PFSK-1 (cell line): ENCODE measurements around the gene FBXO5.

Experiments
- FOXP2 ChIP-seq: optimal IDR thresholded peaks from 2 replicates; pipeline ENCODE3; 2011; ENCODE audit warnings: borderline replicate concordance, control low read depth, inconsistent platforms; ENCODE audit not compliant: insufficient read depth; ENCODE audit errors: extremely low read length, extremely low read depth
- POLR2AphosphoS5 ChIP-seq: IDR thresholded peaks from 2 replicates; pipeline ENCODE4 v1.6.1; 2012; ENCODE audit warnings: low read depth, mild to moderate bottlenecking, control low read depth, low read length, moderate library complexity
- SIN3A ChIP-seq: IDR thresholded peaks from 2 replicates; pipeline ENCODE4 v1.6.1; 2012; ENCODE audit warnings: mild to moderate bottlenecking, low read length, moderate library complexity, borderline replicate concordance; ENCODE audit not compliant: insufficient read depth
- TAF1 ChIP-seq: IDR thresholded peaks from 2 replicates; pipeline ENCODE4 v1.6.1; 2012; ENCODE audit warnings: low read length, control low read depth, borderline replicate concordance; ENCODE audit not compliant: insufficient read depth
- TF ChIP-seq, protein P1 (sequence below), 2 experiments: IDR thresholded peaks; 2 replicates each; pipeline versions ENCODE4 v1.6.1 to v1.8.0; 2011 to 2012; ENCODE audit warnings: low read depth in 2 of 2, low read length in 2 of 2, control low read depth in 1 of 2, inconsistent platforms in 1 of 2, mild to moderate bottlenecking in 1 of 2, moderate library complexity in 1 of 2; ENCODE audit not compliant: insufficient read depth in 1 of 2

FBXO5 gene

DNA sequence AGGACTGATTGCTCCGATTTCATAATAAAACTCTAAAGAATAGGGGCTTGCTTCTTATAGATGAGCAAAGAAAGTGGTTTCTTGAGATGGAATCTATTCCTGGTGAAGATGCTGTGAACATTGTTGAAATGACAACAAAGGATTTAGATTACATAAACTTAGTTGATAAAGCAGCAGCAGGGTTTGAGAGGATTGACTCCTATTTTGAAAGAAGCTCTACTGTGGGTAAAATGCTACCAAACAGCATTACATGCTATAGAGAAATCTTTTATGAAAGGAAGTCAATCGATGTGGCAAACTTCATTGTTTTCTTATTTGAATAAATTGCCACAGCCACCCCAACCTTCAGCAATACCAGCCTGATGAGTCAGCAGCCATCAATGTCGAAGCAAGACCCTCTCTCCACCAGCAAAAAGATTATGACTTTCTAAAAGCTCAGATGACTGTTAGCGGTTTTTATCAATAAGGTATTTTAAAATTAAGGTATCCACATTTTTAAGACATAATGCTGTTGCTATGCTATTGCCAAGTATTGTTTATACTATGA lies 32.3 kb upstream of the FBXO5 start:
- TF ChIP-seq SIN3A (no peak), FOXP2 (no peak), TAF1 (no peak), POLR2AphosphoS5 (no peak)
- TF ChIP-seq, protein P1, sequence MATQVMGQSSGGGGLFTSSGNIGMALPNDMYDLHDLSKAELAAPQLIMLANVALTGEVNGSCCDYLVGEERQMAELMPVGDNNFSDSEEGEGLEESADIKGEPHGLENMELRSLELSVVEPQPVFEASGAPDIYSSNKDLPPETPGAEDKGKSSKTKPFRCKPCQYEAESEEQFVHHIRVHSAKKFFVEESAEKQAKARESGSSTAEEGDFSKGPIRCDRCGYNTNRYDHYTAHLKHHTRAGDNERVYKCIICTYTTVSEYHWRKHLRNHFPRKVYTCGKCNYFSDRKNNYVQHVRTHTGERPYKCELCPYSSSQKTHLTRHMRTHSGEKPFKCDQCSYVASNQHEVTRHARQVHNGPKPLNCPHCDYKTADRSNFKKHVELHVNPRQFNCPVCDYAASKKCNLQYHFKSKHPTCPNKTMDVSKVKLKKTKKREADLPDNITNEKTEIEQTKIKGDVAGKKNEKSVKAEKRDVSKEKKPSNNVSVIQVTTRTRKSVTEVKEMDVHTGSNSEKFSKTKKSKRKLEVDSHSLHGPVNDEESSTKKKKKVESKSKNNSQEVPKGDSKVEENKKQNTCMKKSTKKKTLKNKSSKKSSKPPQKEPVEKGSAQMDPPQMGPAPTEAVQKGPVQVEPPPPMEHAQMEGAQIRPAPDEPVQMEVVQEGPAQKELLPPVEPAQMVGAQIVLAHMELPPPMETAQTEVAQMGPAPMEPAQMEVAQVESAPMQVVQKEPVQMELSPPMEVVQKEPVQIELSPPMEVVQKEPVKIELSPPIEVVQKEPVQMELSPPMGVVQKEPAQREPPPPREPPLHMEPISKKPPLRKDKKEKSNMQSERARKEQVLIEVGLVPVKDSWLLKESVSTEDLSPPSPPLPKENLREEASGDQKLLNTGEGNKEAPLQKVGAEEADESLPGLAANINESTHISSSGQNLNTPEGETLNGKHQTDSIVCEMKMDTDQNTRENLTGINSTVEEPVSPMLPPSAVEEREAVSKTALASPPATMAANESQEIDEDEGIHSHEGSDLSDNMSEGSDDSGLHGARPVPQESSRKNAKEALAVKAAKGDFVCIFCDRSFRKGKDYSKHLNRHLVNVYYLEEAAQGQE (IDR thresholded peaks at IDR 0.05; ENCODE audit: insufficient read depth in 1 of 2, low read depth in 2 of 2, low read length in 2 of 2) = no peak

DNA sequence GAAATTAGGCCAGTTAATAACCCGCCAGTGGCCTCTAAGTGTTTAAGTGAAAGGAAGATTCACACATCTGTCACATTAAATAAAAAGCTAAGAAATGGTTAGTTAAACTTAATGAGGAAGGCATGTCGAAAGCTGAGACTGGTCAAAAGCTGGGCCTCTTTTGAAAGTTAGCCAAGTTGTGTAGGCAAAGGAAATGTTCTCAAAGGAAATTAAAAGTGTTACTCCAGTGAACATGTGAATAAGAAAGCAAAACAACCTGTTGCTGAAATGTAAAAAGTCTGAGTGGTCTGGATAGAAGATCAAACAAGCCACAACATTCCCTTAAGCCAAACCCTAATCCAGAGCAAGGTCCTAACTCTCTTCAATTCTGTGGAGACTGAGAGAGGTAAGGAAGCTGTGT lies 30.6 kb upstream of the FBXO5 start:
- TF ChIP-seq SIN3A (no peak), TAF1 (no peak), POLR2AphosphoS5 (no peak), FOXP2 (no peak)
- TF ChIP-seq, protein P1 (IDR thresholded peaks at IDR 0.05; ENCODE audit: insufficient read depth in 1 of 2, low read depth in 2 of 2, low read length in 2 of 2) = no peak

DNA sequence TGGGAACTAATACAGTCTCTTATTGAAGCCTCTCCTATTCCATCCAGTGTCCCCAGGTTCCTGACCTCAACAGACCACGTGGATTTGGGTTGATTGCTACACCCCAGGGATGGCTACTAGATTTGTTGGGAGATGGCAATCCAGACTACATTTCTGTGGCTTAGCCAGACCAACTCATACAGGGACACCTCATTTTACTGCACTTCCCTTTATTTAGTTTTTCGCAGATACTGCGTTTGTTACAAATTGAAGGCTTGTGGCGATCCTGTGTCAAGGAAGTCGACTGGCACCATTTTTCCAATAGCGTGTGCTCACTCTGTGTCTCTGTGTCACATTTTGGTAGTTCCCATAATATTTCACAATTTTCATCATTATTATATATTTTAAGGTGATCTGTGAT lies 30.0 kb upstream of the FBXO5 start:
- no peak for TF ChIP-seq TAF1
- TF ChIP-seq POLR2AphosphoS5 = no peak
- TF ChIP-seq SIN3A = no peak
- TF ChIP-seq, protein P1 (IDR thresholded peaks at IDR 0.05; ENCODE audit: insufficient read depth in 1 of 2, low read depth in 2 of 2, low read length in 2 of 2) = no peak
- no peak for TF ChIP-seq FOXP2

DNA sequence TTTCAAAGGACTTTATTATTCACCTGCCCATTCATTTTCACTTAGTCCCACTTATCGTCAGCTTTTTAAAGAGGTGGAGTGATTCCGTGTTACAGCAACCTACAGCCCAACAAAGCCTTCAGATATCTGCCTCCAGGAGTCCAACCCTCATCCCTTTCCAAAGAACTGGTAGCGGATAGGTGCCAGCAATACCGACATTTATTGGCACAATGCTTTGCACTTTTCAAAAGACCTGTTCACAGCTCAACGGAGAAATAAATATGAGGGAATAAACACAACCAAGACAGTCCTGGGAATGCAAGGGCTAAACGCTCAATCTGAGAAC lies 20.5 kb upstream of the FBXO5 start:
- TF ChIP-seq POLR2AphosphoS5 = no peak
- TF ChIP-seq, protein P1 (IDR thresholded peaks at IDR 0.05; ENCODE audit: insufficient read depth in 1 of 2, low read depth in 2 of 2, low read length in 2 of 2) = no peak
- no peak for TF ChIP-seq TAF1
- no peak for TF ChIP-seq FOXP2
- no peak for TF ChIP-seq SIN3A

DNA sequence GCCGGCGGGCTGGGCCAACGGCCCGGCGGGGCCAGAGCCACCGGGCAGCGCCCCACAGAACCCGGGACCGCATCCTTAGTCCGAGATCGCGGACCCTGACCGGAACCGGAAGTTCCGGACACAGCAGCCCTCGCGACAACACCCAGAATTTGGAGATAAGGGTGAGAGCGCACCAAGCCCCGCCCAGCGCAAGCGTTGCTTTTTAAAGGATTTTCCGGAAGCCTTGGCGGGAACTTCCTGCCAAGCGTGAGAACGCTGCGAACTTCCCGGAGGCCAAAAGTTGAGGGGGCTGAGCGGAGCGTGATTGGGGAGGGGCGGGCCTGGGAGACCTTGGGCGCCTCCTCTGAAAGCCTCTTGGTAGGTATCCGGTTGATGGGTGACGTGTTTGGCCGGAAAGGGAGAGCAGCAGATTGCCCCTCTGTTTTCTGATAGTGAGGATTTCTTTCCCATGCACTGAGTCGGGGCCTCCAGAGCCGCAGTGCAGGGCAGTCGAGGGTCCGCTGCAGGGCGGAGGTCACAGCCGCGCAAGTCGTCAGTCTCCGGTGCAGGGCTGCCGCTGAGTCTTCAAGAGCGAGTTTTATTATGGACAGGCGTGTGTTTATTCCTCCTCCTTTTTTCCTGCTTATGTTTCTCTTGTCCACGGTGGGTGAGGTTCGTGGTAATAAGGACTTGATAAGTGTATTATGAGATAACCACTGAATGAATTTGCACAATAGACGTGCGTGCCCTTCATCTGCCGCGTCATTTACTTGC lies 19.9 kb upstream of the FBXO5 start, which contains the start of gene MTRF1L:
TSS of gene MTRF1L (minus strand) at position 97 of the 753 bp plus-strand sequence. CDS start at position 73, 24 bp downstream.
- TF ChIP-seq, protein P1 (IDR thresholded peaks at IDR 0.05; ENCODE audit: insufficient read depth in 1 of 2, low read depth in 2 of 2, low read length in 2 of 2) = no peak
- TF ChIP-seq SIN3A (peak; percentile 86; the same call in 1 of the 2 replicates), FOXP2 (no peak), TAF1 (peak; percentile 70; the same call in 1 of the 2 replicates), POLR2AphosphoS5 (0 out of 2 replicates have a peak, but pooled peaks have one; percentile 52)
